Stimulated activated CD4-positive, alpha-beta T cell treated with anti-CD3 and anti-CD28 coated beads, Interleukin-1b, Interleukin-23, amount 100 ng/mL, for 4 hours (primary cell): Measurements from ENCODE around the gene NEK8.
A peak's percentile ranks its signal among the peaks of the same experiment; 100 is the strongest.
"Not testable (repeated sequence)": the region's sequence is repeated elsewhere in the genome, so short reads cannot be mapped to it uniquely, and the experiment has no call there.

ENCODE experiments used
- DNase-seq, 2 donors: peaks; one replicate each; pipeline ENCODE4 v3.0.0-alpha.2; 2020; ENCODE audit warnings: low read depth in 2 of 2

Gene NEK8

GRCh38 chr17:28763804-28764266 lies 35.2 kb downstream of the NEK8 start:
- DNase-seq = peak; percentile 65 to 73

- no peak for DNase-seq
Measured at GRCh38 chr17:28765038-28765437, 36.5 kb downstream of the NEK8 start.

GRCh38 chr17:28773736-28774135 lies 45.1 kb downstream of the NEK8 start:
- no peak for DNase-seq

GRCh38 chr17:28774206-28774605 lies 45.6 kb downstream of the NEK8 start:
- DNase-seq = no peak

GRCh38 chr17:28777178-28777577 lies 48.6 kb downstream of the NEK8 start:
- DNase-seq = no peak

- not testable (repeated sequence) for DNase-seq
Measured at GRCh38 chr17:28779601-28780000, 51.0 kb downstream of the NEK8 start.

- DNase-seq = no peak
Measured at GRCh38 chr17:28783161-28783560, 54.6 kb downstream of the NEK8 start.

- DNase-seq = no peak
Measured at GRCh38 chr17:28788100-28788499, 59.5 kb downstream of the NEK8 start.
